Measurements from ENCODE around the gene INO80E.

GRCh38 chr16:30006659-30007377 lies 10.8 kb downstream of the INO80E start:
- no peak for TF ChIP-seq CTCF (IDR thresholded peaks at IDR 0.05; ENCODE audit: low read length)
- TF ChIP-seq EZH2 (optimal IDR thresholded peaks at IDR 0.05; ENCODE audit: low read depth, low read length): no peak
- TF ChIP-seq EZH2phosphoT487 (IDR thresholded peaks at IDR 0.05; ENCODE audit: low read length): no peak
